Fibroblast of villous mesenchyme (primary cell): Measurements from ENCODE around the gene PFKFB3. TPM values are rescaled to one million over a fixed set of nuclear protein-coding genes. Genes with fewer than 3 reads are reported as not detected.

Experiments used
- DNase-seq: peaks from one replicate; pipeline ENCODE4 v3.0.0-alpha.2; 2010; ENCODE audit warnings: low read depth
- H3K4me3 ChIP-seq: 2 replicates; pipeline ENCODE4 v1.5.1; 2011; ENCODE audit warnings: low read depth, mild to moderate bottlenecking, low read length
- total RNA-seq: library from RNA; depleted of rRNA; stranded (reverse); fragments of >200 nt; gene quantifications from 2 replicates; pipeline ENCODE4 v1.2.3, GENCODE V29; 2012
- TF ChIP-seq, protein P1 (sequence below): IDR thresholded peaks from 2 replicates; pipeline ENCODE4 v1.5.1; 2012; ENCODE audit warnings: low read depth, mild to moderate bottlenecking, low read length; ENCODE audit not compliant: insufficient read depth

PFKFB3 gene
- total RNA-seq, 1 donor = 44.9 TPM

DNA sequence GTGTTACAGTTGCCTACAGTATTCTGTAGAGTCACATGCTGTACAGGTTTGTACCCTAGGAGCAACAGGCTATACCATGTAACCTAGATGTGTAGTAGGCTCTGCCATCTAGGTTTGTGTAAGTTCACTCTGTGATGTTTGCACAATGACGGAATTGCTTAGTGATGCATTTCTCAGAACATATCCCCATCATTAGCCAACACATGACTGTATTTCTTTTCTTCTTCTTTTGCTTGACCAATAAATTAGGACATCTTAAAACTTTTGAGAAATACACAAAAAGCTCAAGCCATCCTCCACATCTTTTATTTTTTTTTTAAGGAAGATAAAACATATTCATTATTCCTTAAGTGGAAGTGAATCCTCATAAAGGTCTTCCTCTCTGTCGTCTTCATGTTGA, 5.4 kb upstream of the PFKFB3 start:
- H3K4me3 ChIP-seq = no peak overlapping the region
- DNase-seq = no peak
- TF ChIP-seq, protein P1, sequence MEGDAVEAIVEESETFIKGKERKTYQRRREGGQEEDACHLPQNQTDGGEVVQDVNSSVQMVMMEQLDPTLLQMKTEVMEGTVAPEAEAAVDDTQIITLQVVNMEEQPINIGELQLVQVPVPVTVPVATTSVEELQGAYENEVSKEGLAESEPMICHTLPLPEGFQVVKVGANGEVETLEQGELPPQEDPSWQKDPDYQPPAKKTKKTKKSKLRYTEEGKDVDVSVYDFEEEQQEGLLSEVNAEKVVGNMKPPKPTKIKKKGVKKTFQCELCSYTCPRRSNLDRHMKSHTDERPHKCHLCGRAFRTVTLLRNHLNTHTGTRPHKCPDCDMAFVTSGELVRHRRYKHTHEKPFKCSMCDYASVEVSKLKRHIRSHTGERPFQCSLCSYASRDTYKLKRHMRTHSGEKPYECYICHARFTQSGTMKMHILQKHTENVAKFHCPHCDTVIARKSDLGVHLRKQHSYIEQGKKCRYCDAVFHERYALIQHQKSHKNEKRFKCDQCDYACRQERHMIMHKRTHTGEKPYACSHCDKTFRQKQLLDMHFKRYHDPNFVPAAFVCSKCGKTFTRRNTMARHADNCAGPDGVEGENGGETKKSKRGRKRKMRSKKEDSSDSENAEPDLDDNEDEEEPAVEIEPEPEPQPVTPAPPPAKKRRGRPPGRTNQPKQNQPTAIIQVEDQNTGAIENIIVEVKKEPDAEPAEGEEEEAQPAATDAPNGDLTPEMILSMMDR = no peak

DNA sequence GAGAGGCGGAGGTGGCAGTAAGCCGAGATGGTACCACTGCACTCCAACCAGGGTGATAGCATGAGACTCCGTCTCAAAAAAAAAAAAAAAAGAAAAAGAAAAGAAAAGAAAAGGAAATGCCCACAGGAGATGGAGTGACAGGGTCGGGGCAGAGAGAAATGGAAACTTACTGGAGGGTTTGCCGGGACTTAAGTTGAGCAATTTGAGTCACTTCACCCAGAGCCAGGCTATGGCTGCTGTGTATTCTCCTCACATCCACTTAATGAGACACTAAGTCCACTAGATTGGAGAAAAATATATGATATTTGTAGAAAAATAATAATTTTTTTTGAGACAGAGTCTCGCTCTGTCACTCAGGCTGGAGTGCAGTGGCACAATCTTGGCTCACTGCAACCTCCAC, 4.6 kb upstream of the PFKFB3 start:
- no peak for DNase-seq
- no peak overlapping the region for H3K4me3 ChIP-seq
- TF ChIP-seq, protein P1 = no peak

DNA sequence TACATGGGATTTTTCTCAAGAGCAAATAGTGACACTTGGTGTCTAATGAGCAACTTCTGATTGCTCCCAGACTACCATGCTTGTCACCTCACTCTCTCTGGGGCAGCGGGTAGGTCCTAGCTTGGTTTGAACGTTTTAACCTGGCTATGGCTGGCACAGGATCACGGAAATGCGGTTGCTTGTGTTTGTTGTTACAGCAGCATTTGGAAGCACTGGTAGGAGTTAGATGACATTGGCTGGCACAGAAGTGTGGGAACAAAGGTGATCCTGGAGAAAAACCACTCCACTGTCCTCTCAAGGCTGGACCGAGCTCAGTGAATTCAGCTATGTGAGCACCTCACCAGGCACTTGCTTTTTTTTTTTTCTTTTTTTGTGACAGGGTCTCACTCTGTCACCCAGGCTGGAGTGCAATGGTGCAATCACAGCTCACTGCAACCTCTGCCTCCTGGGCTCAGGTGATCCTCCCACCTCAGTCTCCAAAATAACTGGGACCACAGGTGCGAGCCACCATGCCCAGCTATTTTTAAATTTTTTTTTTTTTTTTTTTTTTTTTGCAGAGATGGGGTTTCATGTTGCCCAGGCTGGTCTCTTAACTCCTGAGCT, 3.5 kb upstream of the PFKFB3 start:
- TF ChIP-seq, protein P1 = no peak
- no peak for DNase-seq
- no peak overlapping the region for H3K4me3 ChIP-seq

DNA sequence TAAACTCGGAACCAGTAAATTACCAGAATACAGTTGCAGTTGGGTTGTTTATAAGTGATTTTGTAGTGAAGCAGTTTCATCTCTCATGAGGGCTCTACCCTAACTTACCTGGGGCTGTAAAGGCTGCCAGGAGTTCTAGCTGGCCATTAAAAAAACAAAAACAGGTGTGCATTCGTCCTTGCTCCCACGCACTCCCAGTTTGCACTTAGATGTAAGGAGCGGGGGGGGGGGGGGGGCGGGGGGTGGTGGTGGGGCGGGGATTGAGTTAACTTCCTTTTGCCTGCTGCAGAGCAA, 2.3 kb upstream of the PFKFB3 start:
- DNase-seq = no peak
- peak overlapping the region; percentile 55 for H3K4me3 ChIP-seq
- TF ChIP-seq, protein P1 = no peak

DNA sequence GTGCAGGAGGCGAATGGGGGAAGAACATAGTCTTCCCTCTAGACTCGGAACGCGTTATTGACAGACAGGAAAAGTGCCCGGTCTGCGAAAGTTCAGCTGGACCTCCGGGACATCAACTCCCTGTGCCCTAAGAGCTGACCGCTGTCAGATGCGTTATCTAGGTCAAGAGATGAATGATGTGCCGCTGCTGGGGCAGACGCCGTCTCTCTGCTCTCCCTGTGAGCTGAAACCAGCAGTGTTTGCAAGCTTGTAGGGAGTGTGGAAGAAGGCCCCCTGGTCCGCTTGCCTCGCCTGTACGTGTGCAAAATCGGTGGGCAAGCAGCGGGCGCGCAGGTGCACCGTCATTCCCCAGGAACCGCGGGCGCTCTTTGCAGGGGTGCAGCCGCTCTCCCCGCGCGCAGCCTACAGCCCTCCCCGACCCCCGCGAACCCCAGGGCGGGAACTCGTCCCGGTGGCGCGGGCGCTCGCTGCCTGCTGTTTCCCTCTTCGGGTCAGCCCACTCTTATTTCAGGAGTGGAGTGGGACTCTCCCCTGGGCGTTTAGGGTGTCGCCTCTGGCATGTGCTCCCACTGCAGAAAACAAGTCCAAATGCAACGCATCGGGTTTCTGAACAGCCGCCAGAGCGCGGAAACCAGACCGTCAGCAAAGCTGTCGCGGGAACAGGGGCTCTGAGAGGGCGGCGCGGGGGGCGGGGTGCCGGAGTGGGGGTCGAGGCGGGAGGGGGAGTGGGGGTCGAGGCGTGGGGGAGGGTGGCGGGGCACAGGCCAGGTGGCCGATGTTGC, 1.8 kb upstream of the PFKFB3 start:
- TF ChIP-seq, protein P1 = no peak
- DNase-seq = peak; percentile 37
- H3K4me3 ChIP-seq = peak overlapping the region; percentile 55

DNA sequence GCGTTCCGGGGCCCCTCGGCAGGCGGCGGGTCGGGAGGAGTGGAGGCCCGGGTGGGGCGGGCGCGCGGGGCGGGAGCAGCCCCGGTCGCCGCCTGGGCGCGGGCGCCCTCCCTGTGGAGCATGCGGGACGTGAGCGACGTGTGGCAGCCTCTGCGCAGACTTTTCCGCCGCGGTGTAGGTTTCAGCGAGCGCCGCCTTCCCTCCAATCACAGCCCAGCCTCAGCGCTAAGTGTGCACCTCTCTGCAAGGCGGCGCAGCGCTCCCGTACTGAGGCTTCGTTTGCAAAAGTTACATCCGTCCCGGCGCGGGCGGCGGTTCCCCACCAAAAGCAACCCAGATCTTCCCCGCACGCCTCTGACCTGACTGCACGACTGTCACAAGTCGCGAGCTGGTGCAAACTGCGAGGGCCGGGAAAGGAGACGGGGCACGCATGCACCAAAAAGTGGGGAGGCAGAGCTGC, 1.2 kb upstream of the PFKFB3 start:
- H3K4me3 ChIP-seq = peak overlapping the region; percentile 55
- TF ChIP-seq, protein P1 = peak; percentile 7
- peak; percentile 65 for DNase-seq
